Umbilical cord (tissue), 2 donors: Measurements from ENCODE around the gene TTLL9. TPM values are rescaled to one million over a fixed set of nuclear protein-coding genes. Genes with fewer than 3 reads are reported as not detected.

Source experiments
- DNase-seq: peaks from one replicate; pipeline ENCODE4 v3.0.0-alpha.2; 2015; ENCODE audit warnings: low spot score
- total RNA-seq: library from RNA; depleted of rRNA; stranded (reverse); fragments of >200 nt; gene quantifications from one replicate; pipeline ENCODE4 v1.2.3, GENCODE V29; 2014; ENCODE audit warnings: low replicate concordance; ENCODE audit not compliant: insufficient read depth

The TTLL9 gene
- total RNA-seq, 1 donor from 2014 or later: 5.8 TPM

- no peak for DNase-seq
Measured at GRCh38 chr20:31945319-31945718, 74.9 kb downstream of the TTLL9 start.

- DNase-seq: peak; percentile 8
Measured at GRCh38 chr20:31945785-31946184, 75.4 kb downstream of the TTLL9 start.

DNA sequence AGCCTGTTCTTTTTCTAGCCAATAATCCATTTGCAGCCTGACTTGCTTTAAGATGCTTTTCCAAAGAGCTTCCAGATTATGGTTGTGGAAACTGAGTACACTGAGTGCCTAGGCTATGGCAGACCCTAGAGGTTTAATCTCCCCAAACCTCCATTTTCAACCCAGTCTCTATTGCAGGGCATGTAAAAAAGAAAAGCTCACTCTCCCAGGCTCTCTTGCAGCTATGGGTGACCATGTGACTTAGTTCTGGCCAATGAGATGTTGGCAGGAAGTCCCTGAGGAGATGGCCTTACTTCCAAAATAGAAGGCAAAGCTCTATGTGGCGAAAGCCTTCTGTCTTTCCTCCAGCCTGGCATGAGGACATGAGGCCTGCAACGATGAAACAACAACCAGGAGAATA, 77.6 kb downstream of the TTLL9 start:
- DNase-seq: no peak

GRCh38 chr20:31949877-31950646, 79.6 kb downstream of the TTLL9 start:
- DNase-seq: no peak

- no peak for DNase-seq
Measured at GRCh38 chr20:31951203-31951529, 80.7 kb downstream of the TTLL9 start.

DNA sequence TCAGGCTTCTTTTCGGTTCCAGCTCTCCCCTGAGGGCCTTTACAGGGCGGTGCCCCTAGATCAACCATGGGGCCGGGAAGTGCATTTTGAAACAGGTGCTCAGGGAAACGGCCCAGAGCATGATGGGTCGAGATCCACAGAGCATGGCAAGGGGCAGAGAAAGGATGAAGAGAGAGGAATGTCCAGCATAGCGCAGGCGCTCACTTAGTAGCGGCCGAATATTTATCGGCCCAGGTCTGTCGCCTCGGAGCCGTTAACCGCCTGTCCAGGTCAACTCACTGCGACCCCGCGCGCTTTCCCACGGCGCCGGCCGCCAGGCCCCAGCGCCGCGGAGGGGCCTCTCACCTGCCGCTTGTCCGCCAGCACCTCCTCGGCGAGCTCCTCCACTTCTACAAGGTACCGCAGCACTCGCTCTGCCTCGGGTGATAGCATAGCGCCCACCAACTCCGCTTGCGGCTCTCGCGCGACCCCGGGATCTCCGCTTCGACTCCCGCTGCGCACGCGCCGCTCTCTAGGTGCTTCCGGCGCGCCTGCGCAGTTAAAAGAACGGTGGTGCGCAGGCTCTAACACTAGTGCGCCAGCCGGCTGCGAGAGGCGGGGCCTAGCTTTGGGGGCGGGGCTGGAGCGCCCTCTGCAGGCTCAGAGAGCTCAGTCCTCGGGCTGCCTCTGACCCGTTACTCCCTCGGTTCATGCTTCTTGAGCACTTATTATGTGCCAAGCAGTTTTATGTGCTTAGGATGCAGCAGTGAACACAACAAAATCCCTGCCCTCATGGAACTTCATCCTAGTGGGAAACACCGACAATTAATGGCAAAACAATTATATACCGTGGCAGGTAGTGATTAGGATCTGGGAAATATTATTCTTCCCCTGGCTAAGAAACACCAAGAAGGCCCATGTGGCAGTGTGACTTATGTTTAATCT, 81.4 kb downstream of the TTLL9 start, which contains the start of gene PDRG1:
TSS of gene PDRG1 (minus strand) at position 517 of the 924 bp plus-strand sequence. CDS start at position 432, 85 bp downstream.
- DNase-seq: peak; percentile 97

GRCh38 chr20:31953556-31954148, 83.2 kb downstream of the TTLL9 start:
- DNase-seq: no peak

DNA sequence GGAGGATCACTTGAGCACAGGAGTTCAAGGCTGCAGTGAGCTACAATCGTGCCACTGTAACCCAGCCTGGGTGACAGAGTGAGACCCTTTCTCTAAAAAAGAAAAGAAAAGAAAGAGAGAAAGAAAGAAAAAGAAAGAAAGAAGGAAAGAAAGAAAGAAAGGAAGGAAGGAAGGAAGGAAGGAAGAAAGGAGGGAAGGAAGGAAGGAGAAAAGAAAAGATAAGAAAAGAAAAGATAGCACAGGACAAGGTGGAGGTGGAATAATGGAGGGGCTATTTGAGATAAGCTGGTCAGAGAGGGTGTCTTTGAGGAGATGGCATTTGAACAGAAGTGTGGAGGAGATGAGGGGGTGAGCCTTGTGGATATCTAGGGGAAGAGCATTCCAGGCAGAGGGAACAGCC, 84.1 kb downstream of the TTLL9 start:
- no peak for DNase-seq

GRCh38 chr20:31956556-31957526, 86.4 kb downstream of the TTLL9 start:
- DNase-seq: no peak

GRCh38 chr20:31962761-31963160, 92.3 kb downstream of the TTLL9 start:
- DNase-seq: no peak

DNA sequence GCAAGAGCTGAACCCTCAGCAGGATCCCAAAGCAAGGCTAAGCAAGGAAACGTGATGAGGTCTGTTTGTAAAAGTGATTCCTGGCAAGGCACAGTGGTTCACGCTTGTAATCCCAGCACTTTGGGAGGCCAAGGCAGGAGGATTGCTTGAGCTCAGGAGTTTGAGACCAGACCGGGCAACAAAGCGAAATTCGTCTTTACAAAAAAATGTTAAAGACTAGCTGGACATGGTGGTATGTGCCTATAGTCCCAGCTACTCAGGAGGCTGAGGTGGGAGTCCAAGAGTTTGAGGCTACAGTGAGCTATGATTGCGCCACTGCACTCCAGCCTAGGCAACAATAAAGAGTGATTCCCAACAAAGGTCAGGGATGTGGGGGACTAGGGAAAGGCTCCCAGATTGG, 93.5 kb downstream of the TTLL9 start:
- DNase-seq: no peak

DNA sequence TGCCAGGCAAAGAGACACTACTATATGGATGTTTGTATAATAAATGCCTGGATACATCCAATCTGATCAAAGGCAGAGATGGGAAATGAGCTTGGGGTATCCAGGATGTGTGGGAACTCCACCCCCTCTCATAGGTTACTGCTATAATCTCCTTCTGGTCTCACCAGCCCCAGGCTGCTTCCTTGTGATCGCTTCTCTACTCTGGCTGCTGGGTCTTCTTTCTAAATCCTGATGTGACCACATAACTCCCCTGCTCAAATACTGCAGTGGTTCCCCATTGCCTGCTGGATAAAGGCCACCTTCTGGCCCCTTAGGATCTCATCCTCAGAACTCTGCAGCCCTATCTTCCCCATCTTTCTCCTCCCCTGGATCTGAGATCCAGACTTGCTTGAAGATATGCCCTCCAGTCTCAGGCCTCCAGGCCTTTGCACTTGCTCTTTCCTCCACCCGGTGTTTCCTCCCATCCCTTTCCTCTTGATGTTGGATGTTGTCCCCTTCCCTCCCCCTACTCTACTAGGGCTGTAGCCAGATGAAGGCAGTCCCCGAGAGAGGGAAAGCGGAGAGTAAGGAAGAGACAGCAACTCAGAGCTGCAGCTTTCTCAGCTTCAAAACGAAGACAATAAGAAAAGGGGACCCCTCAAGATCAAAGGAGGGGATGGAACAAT, 96.7 kb downstream of the TTLL9 start:
- DNase-seq: no peak

- DNase-seq: no peak
Measured at GRCh38 chr20:31967830-31968249, 97.4 kb downstream of the TTLL9 start, which contains the start of gene XKR7. TSS of gene XKR7 (plus strand) at chr20:31968151. CDS start at chr20:31968176, 25 bp downstream.

- peak; percentile 74 for DNase-seq
Measured at GRCh38 chr20:31968291-31969126, 98.1 kb downstream of the TTLL9 start.

DNA sequence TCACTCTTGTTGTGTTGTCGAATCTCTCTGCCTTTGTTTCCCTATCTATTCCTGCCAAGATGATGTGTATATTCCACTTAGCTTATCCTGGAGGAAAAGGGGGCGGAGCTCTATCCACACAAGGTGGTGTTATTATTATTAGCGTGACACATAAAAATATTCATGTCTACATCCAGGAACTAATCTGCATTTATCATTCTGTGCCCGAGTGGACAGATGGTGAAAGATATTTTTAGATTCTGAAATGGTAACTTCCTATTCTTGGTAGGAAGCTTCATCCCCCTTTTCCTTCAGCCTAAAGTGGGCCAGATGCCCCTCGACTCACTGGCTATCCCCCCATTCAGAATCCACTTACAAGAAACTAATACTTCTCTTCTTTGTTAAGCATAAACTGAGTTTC, 99.6 kb downstream of the TTLL9 start:
- DNase-seq: no peak

DNA sequence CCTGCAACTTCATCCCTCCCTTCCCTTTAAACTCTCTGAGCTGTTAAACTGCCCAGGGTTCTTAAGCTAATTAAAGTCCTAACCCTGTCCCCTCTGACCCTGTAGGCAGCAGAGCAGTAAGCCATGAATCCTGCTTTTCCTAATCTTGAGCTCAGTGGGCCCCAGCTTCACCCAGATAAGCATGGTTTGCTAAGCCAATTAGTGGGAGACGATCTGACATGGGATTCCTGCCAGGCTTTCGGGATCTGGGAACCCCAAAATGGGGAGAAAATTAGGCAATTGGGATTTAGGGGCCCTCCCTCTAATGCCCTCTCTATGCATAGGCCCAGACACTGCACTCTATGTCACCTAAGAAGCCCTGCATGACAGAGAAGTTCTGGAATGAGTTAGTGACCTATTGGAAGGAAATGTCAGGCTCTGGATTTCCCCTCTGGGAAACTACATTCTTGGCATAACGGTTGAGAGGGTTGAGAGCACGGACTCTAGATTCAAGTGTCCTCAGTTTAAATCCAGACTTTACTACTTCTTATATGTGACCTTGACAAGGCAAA, 102.1 kb downstream of the TTLL9 start:
- no peak for DNase-seq

DNA sequence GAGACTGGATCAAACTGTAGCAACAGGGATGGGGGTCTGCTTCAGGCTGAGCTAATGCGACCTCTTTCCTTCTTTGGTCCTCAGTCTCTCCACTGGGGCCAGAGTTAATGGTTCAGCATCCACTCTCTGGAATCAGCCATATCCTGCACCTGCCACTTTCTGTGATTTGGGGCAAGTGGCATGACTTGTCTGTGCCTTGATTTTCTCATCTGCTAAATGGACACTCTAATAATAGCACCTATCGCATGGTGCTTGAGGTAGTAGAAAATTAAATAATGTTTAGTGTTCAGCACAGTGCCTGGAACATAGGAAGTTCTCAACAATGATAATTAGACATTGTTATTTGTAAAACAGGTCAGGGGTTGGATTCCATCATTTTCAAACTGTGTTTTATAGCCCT, 103.9 kb downstream of the TTLL9 start:
- DNase-seq: no peak

- DNase-seq: no peak
Measured at GRCh38 chr20:31974951-31975487, 104.6 kb downstream of the TTLL9 start.

GRCh38 chr20:31975874-31976273, 105.4 kb downstream of the TTLL9 start:
- no peak for DNase-seq
